OCI-LY3 (cell line): Measurements from ENCODE around the gene MESP2.

ENCODE experiments used
- H2AFZ ChIP-seq: fragments of 200-600, 300-600 bp; shearing (Covaris generic); 2 replicates; pipeline ENCODE4 v1.6.0; 2014; ENCODE audit warnings: antibody characterized with exemption, low read depth, low read length
- H3K27ac ChIP-seq: fragments of 200-600, 300-600 bp; sonication (generic); 2 replicates; pipeline ENCODE4 v1.5.1; 2014; ENCODE audit warnings: mild to moderate bottlenecking, low read length, moderate library complexity, mixed read lengths
- H3K27me3 ChIP-seq: fragments of 200-600, 300-600 bp; sonication (generic); 2 replicates; pipeline ENCODE4 v1.6.1; 2014; ENCODE audit warnings: low read depth, low read length, mixed read lengths
- H3K36me3 ChIP-seq: fragments of 200-600, 300-600 bp; sonication (generic); replicated peaks from 2 replicates; pipeline ENCODE3; 2014; ENCODE audit warnings: low read depth, low read length, mixed read lengths
- H3K4me1 ChIP-seq: fragments of 300-600, 200-600 bp; sonication (generic); 2 replicates; pipeline ENCODE4 v1.6.1; 2014; ENCODE audit warnings: low read length, mixed read lengths
- H3K4me2 ChIP-seq: fragments of 200-600, 300-600 bp; sonication (generic); 2 replicates; pipeline ENCODE4 v1.6.1; 2014; ENCODE audit warnings: low read length, mixed read lengths
- H3K4me3 ChIP-seq: fragments of 300-600, 200-600 bp; sonication (generic); 2 replicates; pipeline ENCODE4 v1.5.1; 2014; ENCODE audit warnings: antibody characterized with exemption, mild to moderate bottlenecking, low read length, moderate library complexity
- H3K79me2 ChIP-seq: fragments of 300-600, 200-600 bp; shearing (Covaris generic); 2 replicates; pipeline ENCODE4 v1.6.1; 2014; ENCODE audit warnings: mild to moderate bottlenecking, low read length, mixed read lengths
- H3K9ac ChIP-seq: fragments of 300-600, 200-600 bp; shearing (Covaris generic); 2 replicates; pipeline ENCODE4 v1.6.0; 2014; ENCODE audit warnings: mild to moderate bottlenecking, low read length, moderate library complexity
- H3K9me3 ChIP-seq: fragments of 200-600, 300-600 bp; shearing (Covaris generic); 2 replicates; pipeline ENCODE4 v1.6.1; 2014; ENCODE audit warnings: low read length, mixed read lengths; ENCODE audit not compliant: insufficient read depth
- H4K20me1 ChIP-seq: fragments of 200-600, 300-600 bp; sonication (generic); 2 replicates; pipeline ENCODE4 v1.6.1; 2016; ENCODE audit warnings: low read length, mixed read lengths; ENCODE audit not compliant: insufficient read depth
- EZH2phosphoT487 ChIP-seq: fragments of 200-600 bp; shearing (Covaris generic); IDR thresholded peaks from 2 replicates; pipeline ENCODE4 v1.6.1; 2018; ENCODE audit warnings: antibody characterized with exemption, mixed run types, low read depth
- TF ChIP-seq, protein P1 (sequence below): fragments of 200-600, 300-600 bp; sonication (generic); IDR thresholded peaks from 2 replicates; pipeline ENCODE4 v1.5.1; 2014; ENCODE audit warnings: antibody characterized with exemption, low read length, low read depth

MESP2 gene

GRCh38 chr15:89799011-89799911 lies 23.1 kb downstream of the MESP2 start:
- no peak for TF ChIP-seq EZH2phosphoT487
- TF ChIP-seq, protein P1, sequence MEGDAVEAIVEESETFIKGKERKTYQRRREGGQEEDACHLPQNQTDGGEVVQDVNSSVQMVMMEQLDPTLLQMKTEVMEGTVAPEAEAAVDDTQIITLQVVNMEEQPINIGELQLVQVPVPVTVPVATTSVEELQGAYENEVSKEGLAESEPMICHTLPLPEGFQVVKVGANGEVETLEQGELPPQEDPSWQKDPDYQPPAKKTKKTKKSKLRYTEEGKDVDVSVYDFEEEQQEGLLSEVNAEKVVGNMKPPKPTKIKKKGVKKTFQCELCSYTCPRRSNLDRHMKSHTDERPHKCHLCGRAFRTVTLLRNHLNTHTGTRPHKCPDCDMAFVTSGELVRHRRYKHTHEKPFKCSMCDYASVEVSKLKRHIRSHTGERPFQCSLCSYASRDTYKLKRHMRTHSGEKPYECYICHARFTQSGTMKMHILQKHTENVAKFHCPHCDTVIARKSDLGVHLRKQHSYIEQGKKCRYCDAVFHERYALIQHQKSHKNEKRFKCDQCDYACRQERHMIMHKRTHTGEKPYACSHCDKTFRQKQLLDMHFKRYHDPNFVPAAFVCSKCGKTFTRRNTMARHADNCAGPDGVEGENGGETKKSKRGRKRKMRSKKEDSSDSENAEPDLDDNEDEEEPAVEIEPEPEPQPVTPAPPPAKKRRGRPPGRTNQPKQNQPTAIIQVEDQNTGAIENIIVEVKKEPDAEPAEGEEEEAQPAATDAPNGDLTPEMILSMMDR, result no peak
- Histone ChIP-seq H3K27me3 (no peaks in the 10 kb centered on the region), H3K27ac (no peak overlapping the region), H3K9me3 (no peaks in the 10 kb centered on the region), H4K20me1 (no peaks in the 10 kb centered on the region), H2AFZ (no peak overlapping the region), H3K9ac (no peak overlapping the region), H3K4me3 (no peak overlapping the region), H3K4me1 (peaks cover 31% of the 10 kb centered on the region), H3K36me3 (no peaks in the 10 kb centered on the region), H3K4me2 (no peak overlapping the region), H3K79me2 (no peaks in the 10 kb centered on the region)

DNA sequence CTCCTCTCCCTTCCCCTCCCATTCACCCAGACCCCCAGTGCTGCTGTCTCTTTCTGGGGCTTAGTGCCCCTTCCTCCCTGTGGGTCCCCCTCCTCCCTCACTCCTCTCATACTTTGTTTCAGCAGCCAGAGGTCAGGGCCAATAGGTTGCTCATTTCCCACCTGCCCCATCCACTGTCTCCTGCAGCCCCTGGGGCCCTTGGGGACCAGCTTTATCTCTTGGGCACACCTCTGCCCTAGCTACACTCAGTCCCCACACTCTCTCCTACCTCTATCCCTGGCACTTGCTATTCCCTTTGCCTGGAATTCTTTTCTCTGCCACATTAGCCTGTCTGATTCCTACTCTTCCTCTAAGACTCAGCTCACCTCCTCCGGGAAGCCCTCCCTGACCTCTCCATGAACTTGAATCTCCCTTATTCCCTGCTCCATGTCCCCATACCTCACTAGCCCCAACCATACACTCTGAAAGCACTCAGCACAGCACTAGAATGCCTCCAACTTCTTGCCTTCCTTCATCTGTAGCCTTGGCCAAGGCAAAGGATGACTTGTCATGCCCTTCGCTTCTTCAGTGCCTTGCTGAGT lies 23.9 kb downstream of the MESP2 start:
- Histone ChIP-seq H3K9me3 (no peaks in the 10 kb centered on the region), H3K27ac (no peak overlapping the region), H3K4me1 (peaks cover 39% of the 10 kb centered on the region), H3K27me3 (no peaks in the 10 kb centered on the region), H3K4me3 (no peak overlapping the region), H2AFZ (no peak overlapping the region), H3K79me2 (no peaks in the 10 kb centered on the region), H3K36me3 (no peaks in the 10 kb centered on the region), H3K4me2 (no peak overlapping the region), H4K20me1 (no peaks in the 10 kb centered on the region), H3K9ac (no peak overlapping the region)
- TF ChIP-seq, protein P1, result no peak
- TF ChIP-seq EZH2phosphoT487, result no peak

- no peaks in the 10 kb centered on the region for H4K20me1 ChIP-seq
- no peak for TF ChIP-seq EZH2phosphoT487
- TF ChIP-seq, protein P1, result no peak
- H3K27ac ChIP-seq, result peak overlapping the region; percentile 49
- peaks cover 39% of the 10 kb centered on the region for H3K4me1 ChIP-seq
- H2AFZ ChIP-seq, result peak overlapping the region; percentile 53; the same call in 1 of the 2 replicates
- H3K4me3 ChIP-seq, result peak overlapping the region; percentile 82
- H3K4me2 ChIP-seq, result peak overlapping the region; percentile 84
- H3K36me3 ChIP-seq, result no peaks in the 10 kb centered on the region
- peak overlapping the region; percentile 84 for H3K9ac ChIP-seq
- H3K9me3 ChIP-seq, result no peaks in the 10 kb centered on the region
- H3K27me3 ChIP-seq, result no peaks in the 10 kb centered on the region
- no peaks in the 10 kb centered on the region for H3K79me2 ChIP-seq
Measured at GRCh38 chr15:89801471-89802195, 25.5 kb downstream of the MESP2 start.
